AG09309 (cell line): ENCODE measurements around the gene ATRIP.

ENCODE experiments used
- DNase-seq: peaks from one replicate; pipeline ENCODE4 v3.0.0-alpha.2; 2010; ENCODE audit warnings: low read depth
- H3K4me3 ChIP-seq: 2 replicates; pipeline ENCODE4 v1.5.1; 2011; ENCODE audit warnings: mild to moderate bottlenecking, low read depth, low read length, moderate library complexity; ENCODE audit not compliant: control insufficient read depth
- TF ChIP-seq, protein P1 (sequence below): IDR thresholded peaks from 2 replicates; pipeline ENCODE4 v1.5.1; 2011; ENCODE audit warnings: mild to moderate bottlenecking, low read depth, low read length, inconsistent platforms; ENCODE audit not compliant: insufficient read depth, control insufficient read depth; ENCODE audit errors: missing control alignments

ATRIP gene

DNA sequence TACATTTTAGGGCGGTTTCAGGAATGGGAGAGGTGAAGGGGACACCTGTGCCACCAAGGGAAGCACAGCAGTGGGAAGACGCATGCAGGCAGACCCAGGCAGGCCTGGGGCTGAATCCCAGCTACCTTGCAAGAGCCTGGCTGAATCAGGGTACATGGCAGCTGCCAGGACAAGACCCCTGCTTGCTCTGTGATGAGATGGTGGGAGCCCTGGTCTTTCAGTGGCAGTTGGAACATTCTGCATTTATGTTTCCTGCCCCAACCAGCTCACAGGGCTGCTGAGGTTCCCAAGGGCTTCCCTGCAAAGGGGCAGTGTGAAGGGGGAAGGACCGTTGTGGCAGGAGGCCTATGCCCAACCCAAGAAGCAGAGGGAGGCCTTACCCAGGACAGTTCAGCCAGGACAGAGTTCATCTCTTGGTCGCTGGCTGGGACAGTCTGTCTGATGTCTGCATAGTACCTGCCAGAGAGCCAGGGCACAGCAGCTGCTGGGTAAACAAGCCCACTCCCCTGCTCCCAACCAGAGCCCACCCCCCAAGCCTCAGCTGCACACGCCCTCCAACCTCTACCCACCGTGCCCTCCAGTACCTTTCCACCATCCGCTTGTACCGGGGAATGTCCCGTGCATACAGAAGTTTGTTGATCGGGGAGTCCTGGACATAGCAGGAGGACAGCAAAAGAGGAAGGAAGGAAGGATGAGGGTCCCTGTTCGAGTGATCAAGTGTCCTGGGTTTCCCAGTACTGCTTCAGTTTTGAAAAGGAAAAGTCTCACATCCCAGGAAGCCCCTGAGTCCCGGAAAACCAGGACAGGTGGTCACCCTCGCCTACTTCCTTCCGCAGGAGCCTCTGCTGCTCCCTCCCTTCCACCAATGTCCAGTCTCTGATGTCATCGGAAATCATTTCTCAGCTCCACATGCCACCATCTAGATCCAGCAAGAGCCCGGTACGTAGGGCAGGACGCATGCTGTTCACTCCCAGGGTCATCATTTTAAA lies 39.8 kb upstream of the ATRIP start:
- no peak for DNase-seq
- TF ChIP-seq, protein P1, sequence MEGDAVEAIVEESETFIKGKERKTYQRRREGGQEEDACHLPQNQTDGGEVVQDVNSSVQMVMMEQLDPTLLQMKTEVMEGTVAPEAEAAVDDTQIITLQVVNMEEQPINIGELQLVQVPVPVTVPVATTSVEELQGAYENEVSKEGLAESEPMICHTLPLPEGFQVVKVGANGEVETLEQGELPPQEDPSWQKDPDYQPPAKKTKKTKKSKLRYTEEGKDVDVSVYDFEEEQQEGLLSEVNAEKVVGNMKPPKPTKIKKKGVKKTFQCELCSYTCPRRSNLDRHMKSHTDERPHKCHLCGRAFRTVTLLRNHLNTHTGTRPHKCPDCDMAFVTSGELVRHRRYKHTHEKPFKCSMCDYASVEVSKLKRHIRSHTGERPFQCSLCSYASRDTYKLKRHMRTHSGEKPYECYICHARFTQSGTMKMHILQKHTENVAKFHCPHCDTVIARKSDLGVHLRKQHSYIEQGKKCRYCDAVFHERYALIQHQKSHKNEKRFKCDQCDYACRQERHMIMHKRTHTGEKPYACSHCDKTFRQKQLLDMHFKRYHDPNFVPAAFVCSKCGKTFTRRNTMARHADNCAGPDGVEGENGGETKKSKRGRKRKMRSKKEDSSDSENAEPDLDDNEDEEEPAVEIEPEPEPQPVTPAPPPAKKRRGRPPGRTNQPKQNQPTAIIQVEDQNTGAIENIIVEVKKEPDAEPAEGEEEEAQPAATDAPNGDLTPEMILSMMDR = no peak
- H3K4me3 ChIP-seq = no peak overlapping the region

DNA sequence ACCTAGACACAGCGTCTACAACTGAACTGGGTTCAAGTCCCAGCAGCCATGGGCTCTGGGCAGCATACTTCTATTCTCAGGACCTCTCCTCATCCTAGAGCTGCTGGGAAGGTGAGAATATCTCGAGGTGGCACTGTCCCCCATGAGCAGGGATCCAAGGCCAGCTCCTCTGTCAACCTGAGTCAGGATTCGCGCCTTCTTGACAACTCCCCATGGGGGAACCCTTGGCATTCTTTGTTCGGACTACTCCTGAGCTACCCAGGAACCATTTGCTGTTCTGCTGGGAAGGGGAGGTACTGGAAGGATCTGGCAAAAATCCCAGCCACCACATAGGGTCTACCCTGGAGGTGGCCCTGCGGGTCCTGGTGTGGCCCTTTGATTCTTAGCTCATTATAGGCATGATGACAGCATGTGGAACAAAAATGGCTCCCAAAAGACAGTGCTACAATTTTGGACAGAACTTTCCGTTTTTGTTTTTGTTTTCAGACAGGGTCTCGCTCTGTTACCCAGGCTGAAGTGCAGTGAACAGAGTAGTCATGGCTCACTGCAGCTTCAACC lies 38.9 kb upstream of the ATRIP start:
- no peak overlapping the region for H3K4me3 ChIP-seq
- TF ChIP-seq, protein P1 = no peak
- no peak for DNase-seq

DNA sequence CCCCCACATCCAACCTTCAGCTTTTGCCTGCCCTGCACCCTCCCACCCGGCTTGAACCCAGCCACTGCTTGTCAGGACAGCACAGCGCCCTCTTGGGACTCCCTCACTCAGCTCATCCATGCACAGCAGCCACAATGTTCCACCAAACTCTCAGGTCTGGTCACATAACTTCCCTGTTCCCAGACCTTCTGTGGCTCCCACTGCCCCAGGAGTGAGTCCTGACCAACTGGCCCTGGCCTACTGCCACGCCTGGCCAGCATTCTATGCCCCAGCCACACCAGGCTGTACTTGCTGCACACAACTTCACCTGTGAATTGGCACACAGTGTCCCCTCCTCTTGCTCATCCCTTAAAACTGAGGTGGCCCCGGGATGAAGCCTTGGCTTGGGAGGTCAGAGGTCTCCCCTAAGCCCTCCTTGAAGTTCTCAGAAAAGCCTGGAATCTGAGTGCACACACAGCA lies 37.7 kb upstream of the ATRIP start:
- DNase-seq = no peak
- TF ChIP-seq, protein P1 = peak; percentile 2
- H3K4me3 ChIP-seq = no peak overlapping the region

DNA sequence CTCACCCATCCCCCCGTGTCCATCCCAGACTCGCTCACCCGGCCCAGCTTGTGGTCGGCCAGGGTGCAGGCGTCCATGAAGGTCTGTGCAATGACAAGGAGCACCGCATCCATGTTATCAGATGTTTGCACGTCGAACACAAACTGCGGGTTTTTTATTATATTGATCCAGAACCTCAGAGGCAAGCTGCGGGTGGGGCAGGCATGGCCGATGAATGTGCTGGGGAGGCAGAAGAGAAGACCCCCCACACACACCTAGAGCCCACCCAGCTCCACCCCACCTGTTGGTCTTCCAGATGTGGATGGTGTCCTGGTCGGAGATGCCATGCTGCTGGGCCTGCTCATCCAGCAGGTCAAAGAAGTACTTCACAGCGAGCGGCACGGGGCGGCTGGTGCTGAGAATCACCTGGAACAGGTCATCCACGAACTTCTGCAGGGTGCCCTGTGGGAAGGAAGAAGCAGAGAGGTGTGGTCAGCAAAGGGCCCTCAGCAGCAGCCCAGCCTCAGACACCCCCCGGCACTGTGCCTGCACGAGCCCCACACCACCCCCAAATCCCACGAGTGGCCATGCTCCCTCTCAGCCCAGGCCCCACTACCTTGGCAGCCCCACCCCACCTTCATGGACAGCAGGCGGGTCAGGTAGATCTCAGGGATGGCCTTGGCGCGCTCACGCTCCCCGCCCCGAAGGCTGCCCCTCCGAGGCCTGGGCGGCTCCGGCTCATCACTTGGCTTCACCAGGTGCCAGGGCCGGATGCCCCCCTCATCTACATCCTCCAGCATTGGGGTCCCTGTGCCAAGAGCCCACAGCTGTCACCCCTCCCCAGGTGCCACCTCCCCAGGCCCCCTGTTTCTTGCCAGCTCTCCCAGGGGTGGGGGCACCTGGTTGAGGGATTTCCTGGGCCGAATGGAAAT lies 37.0 kb upstream of the ATRIP start:
- DNase-seq = no peak
- TF ChIP-seq, protein P1 = no peak
- no peak overlapping the region for H3K4me3 ChIP-seq

DNA sequence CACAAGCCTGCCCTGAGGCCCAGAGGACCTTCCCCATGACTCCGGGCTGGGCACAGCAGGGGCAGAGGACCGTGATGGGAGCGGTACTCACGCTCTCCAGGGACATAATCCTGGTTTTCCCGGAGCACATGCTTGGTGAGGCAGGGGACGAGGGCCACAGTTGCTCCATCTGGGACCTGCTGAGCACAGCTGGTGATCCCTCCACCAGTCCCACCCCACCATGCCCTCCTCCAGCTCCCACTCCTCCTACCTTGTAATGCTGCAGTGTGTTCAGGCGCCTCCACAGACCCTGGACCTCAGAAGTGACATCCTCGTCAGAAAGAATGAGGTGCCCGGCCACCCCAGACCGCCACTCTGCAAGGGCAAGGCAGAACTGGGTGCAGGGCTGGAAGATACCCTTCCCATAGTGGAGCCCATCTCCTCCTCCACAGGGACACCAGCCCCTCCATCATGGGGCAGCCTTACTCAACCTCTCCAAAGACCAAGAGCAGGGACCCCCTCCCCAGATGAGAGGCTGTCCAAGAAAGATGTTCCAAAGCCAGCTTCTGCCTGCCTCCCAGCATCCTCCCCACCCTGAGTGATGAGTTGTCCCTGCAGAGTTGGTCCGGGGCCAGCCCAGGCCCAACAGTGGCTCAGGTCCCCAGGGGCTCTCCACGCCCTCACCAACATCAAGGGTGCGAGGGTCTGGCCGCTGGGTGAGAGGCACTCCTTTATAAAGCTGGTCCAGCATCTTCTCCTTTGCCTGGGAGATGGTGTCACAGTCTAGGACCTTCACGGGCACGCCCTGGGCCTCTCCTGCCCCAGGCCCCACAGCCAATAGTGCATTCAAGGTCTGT lies 36.1 kb upstream of the ATRIP start:
- TF ChIP-seq, protein P1 = no peak
- DNase-seq = no peak
- H3K4me3 ChIP-seq = no peak overlapping the region

DNA sequence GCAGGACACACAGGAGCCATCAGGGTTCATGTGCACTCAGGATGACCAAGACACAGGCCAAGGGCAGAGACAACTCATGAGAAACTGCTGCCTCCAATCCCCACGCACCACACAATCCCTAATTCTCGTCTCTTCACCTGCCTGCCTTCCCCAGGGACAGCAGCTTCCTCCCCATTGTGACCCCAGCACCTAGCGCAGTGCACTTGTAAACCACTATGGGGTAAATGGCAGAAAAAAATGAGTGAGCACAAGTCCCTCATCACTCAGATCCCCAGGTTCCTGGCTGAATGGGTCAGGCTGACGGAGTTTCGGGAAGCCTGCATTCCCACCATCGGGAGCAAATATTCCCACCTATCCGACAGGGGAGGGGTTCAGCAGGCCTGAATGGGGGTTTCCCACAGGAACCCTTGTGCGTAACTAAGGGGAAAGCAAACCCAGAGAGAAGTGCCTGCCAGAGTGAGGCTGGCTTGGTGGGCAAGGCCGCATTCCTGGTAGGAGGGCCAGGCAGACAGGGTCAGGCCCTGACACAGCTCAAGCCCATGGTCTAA lies 35.4 kb upstream of the ATRIP start:
- H3K4me3 ChIP-seq = no peak overlapping the region
- TF ChIP-seq, protein P1 = no peak
- DNase-seq = no peak
